AG04450 (cell line): ENCODE results near the gene IFNAR1. TPM values are rescaled to one million over a fixed set of nuclear protein-coding genes. Genes with fewer than 3 reads are reported as not detected.

Experiments used
- CTCF ChIA-PET: fragments of 300-600, 350-600 bp; formaldehyde crosslinking; extraction: SDS; loops from one replicate; lab custom pipeline; 2022; ENCODE audit warnings: antibody characterized with exemption, inconsistent platforms; lab: Charles Lee
- POLR2A ChIA-PET: fragments of 350-600 bp; formaldehyde crosslinking; extraction: SDS; loops from one replicate; lab custom pipeline; 2021; ENCODE audit warnings: antibody characterized with exemption, inconsistent platforms; lab: Yijun Ruan, JAX
- DNase-seq: peaks from one replicate; pipeline ENCODE4 v3.0.0-alpha.2; 2011; ENCODE audit warnings: low read depth, low spot score
- H3K27ac ChIP-seq: one replicate; pipeline ENCODE4 v1.5.1; 2012; ENCODE audit warnings: low read depth, low read length, control low read depth
- H3K27me3 ChIP-seq: one replicate; pipeline ENCODE4 v1.6.0; 2012; ENCODE audit warnings: low read length; ENCODE audit not compliant: control insufficient read depth, insufficient read depth
- H3K4me3 ChIP-seq: 2 replicates; pipeline ENCODE4 v1.5.1; 2011; ENCODE audit warnings: mild to moderate bottlenecking, low read depth, low read length, control low read depth
- H3K9me3 ChIP-seq: 2 replicates; pipeline ENCODE4 v1.5.1; 2012; ENCODE audit warnings: low read length; ENCODE audit not compliant: control insufficient read depth, insufficient read depth
- CTCF ChIP-seq: IDR thresholded peaks from 2 replicates; pipeline ENCODE4 v1.5.1; 2011; ENCODE audit warnings: low read depth, low read length, control low read depth, inconsistent platforms
- polyA plus RNA-seq: library from polyadenylated mRNA; depleted of rRNA; stranded (reverse); fragments of >200 nt; gene quantifications from 2 replicates; pipeline ENCODE4 v1.2.3, GENCODE V29; 2011; rRNA removed

The IFNAR1 gene
- polyA plus RNA-seq, 1 experiment = 21.2 TPM

- no peaks in the 10 kb centered on the region; the same call in 1 of the 2 replicates for H3K9me3 ChIP-seq
- TF ChIP-seq CTCF = no peak
- CTCF ChIA-PET = interaction anchor here (0.7 kb wide), 2 partner anchors 156 to 634 kb away, joined by 3 read pairs; no protein-coding TSS in a partner anchor
- H3K27me3 ChIP-seq = no peaks in the 10 kb centered on the region
- no peak for DNase-seq
- H3K4me3 ChIP-seq = no peak overlapping the region
- no peak overlapping the region for H3K27ac ChIP-seq
- POLR2A ChIA-PET = no interaction called here
Observed at GRCh38 chr21:33406493-33406892, 81.7 kb downstream of the IFNAR1 start.

Other genes with a start within 250 kb of the IFNAR1 start
- gene IFNAR2, start 95.0 kb upstream of the IFNAR1 start, polyA plus RNA-seq = 28.7 and 30.8 TPM in 2 replicates
- gene IL10RB, start 58.6 kb upstream of the IFNAR1 start, polyA plus RNA-seq = 42.7 and 46.4 TPM in 2 replicates
- 90.8 and 93.4 TPM in 2 replicates for gene IFNGR2, start 78.4 kb downstream of the IFNAR1 start, polyA plus RNA-seq
- 24.4 and 33.8 TPM in 2 replicates for gene TMEM50B, start 155.0 kb downstream of the IFNAR1 start, polyA plus RNA-seq
- 1.3 and 1.9 TPM in 2 replicates for gene DNAJC28, start 166.7 kb downstream of the IFNAR1 start, polyA plus RNA-seq
- 26.1 and 31.4 TPM in 2 replicates for gene GART, start 217.1 kb downstream of the IFNAR1 start, polyA plus RNA-seq
- gene SON, start 218.1 kb downstream of the IFNAR1 start, polyA plus RNA-seq = 103 and 113 TPM in 2 replicates